ENCODE measurements around the gene DUSP14. TPM values are rescaled to one million over a fixed set of nuclear protein-coding genes. Genes with fewer than 3 reads are reported as not detected.

Gene DUSP14
- total and polyA plus RNA-seq, 2 of the 13 experiments (the other 11 are each of a cell fraction or from before 2014, with no cell fraction given): 33.5 to 39.8 TPM

DNA sequence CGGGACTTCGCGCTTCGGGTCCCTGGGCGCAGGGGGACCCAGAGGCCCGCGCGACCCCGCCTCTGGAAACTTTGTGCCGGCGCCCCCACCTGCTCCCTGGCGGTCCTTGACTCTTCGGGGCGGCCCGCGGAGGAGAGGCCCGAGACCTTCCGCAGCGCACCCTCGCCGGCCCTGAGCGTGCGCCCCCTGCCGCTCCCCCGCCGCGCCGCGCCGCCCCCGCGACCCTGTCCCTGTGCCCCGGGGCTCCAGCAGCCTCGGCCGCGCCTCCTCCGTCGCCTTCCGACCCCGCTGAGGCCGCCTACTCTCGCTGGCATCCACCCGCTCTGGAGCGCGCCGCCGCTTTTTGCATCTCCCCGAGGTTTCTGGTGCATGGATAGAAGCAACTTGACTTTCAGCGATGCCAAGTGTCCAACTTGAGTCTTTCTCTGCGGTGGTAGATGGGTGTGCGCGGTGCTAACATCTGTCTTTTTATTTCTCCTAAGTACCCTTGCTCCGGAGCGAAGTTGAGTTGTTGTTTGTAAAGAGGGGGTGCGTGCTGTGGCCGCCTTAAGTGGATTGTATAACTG, 414 bp downstream of the DUSP14 start (continued):
- TF ChIP-seq, protein P1, sequence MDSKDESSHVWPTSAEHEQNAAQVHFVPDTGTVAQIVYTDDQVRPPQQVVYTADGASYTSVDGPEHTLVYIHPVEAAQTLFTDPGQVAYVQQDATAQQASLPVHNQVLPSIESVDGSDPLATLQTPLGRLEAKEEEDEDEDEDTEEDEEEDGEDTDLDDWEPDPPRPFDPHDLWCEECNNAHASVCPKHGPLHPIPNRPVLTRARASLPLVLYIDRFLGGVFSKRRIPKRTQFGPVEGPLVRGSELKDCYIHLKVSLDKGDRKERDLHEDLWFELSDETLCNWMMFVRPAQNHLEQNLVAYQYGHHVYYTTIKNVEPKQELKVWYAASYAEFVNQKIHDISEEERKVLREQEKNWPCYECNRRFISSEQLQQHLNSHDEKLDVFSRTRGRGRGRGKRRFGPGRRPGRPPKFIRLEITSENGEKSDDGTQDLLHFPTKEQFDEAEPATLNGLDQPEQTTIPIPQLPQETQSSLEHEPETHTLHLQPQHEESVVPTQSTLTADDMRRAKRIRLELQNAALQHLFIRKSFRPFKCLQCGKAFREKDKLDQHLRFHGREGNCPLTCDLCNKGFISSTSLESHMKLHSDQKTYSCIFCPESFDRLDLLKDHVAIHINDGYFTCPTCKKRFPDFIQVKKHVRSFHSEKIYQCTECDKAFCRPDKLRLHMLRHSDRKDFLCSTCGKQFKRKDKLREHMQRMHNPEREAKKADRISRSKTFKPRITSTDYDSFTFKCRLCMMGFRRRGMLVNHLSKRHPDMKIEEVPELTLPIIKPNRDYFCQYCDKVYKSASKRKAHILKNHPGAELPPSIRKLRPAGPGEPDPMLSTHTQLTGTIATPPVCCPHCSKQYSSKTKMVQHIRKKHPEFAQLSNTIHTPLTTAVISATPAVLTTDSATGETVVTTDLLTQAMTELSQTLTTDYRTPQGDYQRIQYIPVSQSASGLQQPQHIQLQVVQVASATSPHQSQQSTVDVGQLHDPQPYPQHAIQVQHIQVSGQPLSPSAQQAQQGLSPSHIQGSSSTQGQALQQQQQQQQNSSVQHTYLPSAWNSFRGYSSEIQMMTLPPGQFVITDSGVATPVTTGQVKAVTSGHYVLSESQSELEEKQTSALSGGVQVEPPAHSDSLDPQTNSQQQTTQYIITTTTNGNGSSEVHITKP (CRISPR knock-in tag; IDR thresholded peaks at IDR 0.05; ENCODE audit: low read depth): no peak
- TF ChIP-seq ZNF354B (CRISPR knock-in tag; IDR thresholded peaks at IDR 0.05): no peak
- no peak for TF ChIP-seq NAIF1 (CRISPR knock-in tag; IDR thresholded peaks at IDR 0.05; ENCODE audit: borderline replicate concordance)
- no peak for TF ChIP-seq SKI (IDR thresholded peaks at IDR 0.05; ENCODE audit: partially characterized antibody)
- no peak for TF ChIP-seq ZNF768 (CRISPR knock-in tag; IDR thresholded peaks at IDR 0.05)
- TF ChIP-seq SP5 (CRISPR knock-in tag; IDR thresholded peaks at IDR 0.05; ENCODE audit: borderline replicate concordance, low read depth): 0 out of 2 replicates have a peak, but pooled peaks have one; percentile 18
- TF ChIP-seq KLF11 (CRISPR knock-in tag; IDR thresholded peaks at IDR 0.05): no peak
- TF ChIP-seq, protein P2, sequence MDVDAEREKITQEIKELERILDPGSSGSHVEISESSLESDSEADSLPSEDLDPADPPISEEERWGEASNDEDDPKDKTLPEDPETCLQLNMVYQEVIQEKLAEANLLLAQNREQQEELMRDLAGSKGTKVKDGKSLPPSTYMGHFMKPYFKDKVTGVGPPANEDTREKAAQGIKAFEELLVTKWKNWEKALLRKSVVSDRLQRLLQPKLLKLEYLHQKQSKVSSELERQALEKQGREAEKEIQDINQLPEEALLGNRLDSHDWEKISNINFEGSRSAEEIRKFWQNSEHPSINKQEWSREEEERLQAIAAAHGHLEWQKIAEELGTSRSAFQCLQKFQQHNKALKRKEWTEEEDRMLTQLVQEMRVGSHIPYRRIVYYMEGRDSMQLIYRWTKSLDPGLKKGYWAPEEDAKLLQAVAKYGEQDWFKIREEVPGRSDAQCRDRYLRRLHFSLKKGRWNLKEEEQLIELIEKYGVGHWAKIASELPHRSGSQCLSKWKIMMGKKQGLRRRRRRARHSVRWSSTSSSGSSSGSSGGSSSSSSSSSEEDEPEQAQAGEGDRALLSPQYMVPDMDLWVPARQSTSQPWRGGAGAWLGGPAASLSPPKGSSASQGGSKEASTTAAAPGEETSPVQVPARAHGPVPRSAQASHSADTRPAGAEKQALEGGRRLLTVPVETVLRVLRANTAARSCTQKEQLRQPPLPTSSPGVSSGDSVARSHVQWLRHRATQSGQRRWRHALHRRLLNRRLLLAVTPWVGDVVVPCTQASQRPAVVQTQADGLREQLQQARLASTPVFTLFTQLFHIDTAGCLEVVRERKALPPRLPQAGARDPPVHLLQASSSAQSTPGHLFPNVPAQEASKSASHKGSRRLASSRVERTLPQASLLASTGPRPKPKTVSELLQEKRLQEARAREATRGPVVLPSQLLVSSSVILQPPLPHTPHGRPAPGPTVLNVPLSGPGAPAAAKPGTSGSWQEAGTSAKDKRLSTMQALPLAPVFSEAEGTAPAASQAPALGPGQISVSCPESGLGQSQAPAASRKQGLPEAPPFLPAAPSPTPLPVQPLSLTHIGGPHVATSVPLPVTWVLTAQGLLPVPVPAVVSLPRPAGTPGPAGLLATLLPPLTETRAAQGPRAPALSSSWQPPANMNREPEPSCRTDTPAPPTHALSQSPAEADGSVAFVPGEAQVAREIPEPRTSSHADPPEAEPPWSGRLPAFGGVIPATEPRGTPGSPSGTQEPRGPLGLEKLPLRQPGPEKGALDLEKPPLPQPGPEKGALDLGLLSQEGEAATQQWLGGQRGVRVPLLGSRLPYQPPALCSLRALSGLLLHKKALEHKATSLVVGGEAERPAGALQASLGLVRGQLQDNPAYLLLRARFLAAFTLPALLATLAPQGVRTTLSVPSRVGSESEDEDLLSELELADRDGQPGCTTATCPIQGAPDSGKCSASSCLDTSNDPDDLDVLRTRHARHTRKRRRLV (CRISPR knock-in tag; IDR thresholded peaks at IDR 0.05): no peak
- TF ChIP-seq ZNF484 (CRISPR knock-in tag; IDR thresholded peaks at IDR 0.05; ENCODE audit: borderline replicate concordance, low read depth): no peak
- no peak for TF ChIP-seq TMF1 (CRISPR knock-in tag; IDR thresholded peaks at IDR 0.05; ENCODE audit: low read depth)
- TF ChIP-seq, protein P3, sequence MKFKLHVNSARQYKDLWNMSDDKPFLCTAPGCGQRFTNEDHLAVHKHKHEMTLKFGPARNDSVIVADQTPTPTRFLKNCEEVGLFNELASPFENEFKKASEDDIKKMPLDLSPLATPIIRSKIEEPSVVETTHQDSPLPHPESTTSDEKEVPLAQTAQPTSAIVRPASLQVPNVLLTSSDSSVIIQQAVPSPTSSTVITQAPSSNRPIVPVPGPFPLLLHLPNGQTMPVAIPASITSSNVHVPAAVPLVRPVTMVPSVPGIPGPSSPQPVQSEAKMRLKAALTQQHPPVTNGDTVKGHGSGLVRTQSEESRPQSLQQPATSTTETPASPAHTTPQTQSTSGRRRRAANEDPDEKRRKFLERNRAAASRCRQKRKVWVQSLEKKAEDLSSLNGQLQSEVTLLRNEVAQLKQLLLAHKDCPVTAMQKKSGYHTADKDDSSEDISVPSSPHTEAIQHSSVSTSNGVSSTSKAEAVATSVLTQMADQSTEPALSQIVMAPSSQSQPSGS (CRISPR knock-in tag; IDR thresholded peaks at IDR 0.05): no peak
- no peak for TF ChIP-seq ZNF557 (CRISPR knock-in tag; IDR thresholded peaks at IDR 0.05)
- TF ChIP-seq, protein P4, sequence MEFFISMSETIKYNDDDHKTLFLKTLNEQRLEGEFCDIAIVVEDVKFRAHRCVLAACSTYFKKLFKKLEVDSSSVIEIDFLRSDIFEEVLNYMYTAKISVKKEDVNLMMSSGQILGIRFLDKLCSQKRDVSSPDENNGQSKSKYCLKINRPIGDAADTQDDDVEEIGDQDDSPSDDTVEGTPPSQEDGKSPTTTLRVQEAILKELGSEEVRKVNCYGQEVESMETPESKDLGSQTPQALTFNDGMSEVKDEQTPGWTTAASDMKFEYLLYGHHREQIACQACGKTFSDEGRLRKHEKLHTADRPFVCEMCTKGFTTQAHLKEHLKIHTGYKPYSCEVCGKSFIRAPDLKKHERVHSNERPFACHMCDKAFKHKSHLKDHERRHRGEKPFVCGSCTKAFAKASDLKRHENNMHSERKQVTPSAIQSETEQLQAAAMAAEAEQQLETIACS (CRISPR knock-in tag; IDR thresholded peaks at IDR 0.05): peak; percentile 59; the same call in 1 of the 2 replicates
- no peak; the same call in 1 of the 2 replicates for TF ChIP-seq KLF12 (CRISPR knock-in tag; IDR thresholded peaks at IDR 0.05; ENCODE audit: borderline replicate concordance)
- no peak for TF ChIP-seq EZH2 (conservative IDR thresholded peaks at IDR 0.05; ENCODE audit: low read depth, low read length)
- TF ChIP-seq, protein P5, sequence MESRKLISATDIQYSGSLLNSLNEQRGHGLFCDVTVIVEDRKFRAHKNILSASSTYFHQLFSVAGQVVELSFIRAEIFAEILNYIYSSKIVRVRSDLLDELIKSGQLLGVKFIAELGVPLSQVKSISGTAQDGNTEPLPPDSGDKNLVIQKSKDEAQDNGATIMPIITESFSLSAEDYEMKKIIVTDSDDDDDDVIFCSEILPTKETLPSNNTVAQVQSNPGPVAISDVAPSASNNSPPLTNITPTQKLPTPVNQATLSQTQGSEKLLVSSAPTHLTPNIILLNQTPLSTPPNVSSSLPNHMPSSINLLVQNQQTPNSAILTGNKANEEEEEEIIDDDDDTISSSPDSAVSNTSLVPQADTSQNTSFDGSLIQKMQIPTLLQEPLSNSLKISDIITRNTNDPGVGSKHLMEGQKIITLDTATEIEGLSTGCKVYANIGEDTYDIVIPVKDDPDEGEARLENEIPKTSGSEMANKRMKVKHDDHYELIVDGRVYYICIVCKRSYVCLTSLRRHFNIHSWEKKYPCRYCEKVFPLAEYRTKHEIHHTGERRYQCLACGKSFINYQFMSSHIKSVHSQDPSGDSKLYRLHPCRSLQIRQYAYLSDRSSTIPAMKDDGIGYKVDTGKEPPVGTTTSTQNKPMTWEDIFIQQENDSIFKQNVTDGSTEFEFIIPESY (CRISPR knock-in tag; IDR thresholded peaks at IDR 0.05): no peak

Measured in HepG2 (cell line).